Subcutaneous abdominal adipose tissue (tissue), 5 donors: ENCODE results near the gene TAX1BP3.
A peak's percentile ranks its signal among the peaks of the same experiment; 100 is the strongest.
"Not testable (repeated sequence)": the region's sequence is repeated elsewhere in the genome, so short reads cannot be mapped to it uniquely, and the experiment has no call there.

Experiments
- H3K27ac ChIP-seq: one replicate; pipeline ENCODE4 v1.7.0; 2013; ENCODE audit warnings: low read depth, mild to moderate bottlenecking, inconsistent platforms, low read length, moderate library complexity
- H3K27me3 ChIP-seq, 5 donors: one replicate each; pipeline ENCODE4 v1.7.0; 2013; ENCODE audit warnings: low read length in 5 of 5, inconsistent platforms in 1 of 5; ENCODE audit not compliant: control insufficient read depth in 5 of 5, insufficient read depth in 4 of 5
- H3K36me3 ChIP-seq, 5 donors: one replicate each; pipeline ENCODE4 v1.7.0; 2013; ENCODE audit warnings: low read length in 5 of 5; ENCODE audit not compliant: control insufficient read depth in 5 of 5, insufficient read depth in 5 of 5
- H3K4me1 ChIP-seq, 5 donors: one replicate each; pipeline ENCODE4 v1.7.0; 2013; ENCODE audit warnings: low read length in 5 of 5, mild to moderate bottlenecking in 3 of 5, moderate library complexity in 1 of 5; ENCODE audit not compliant: control insufficient read depth in 5 of 5, insufficient read depth in 5 of 5
- H3K4me3 ChIP-seq, 5 donors: one replicate each; pipeline ENCODE4 v1.7.0; 2013; ENCODE audit warnings: low read length in 5 of 5, low read depth in 1 of 5
- H3K9ac ChIP-seq, 5 donors: one replicate each; pipeline ENCODE4 v1.7.0; 2013; ENCODE audit warnings: low read length in 5 of 5, mild to moderate bottlenecking in 4 of 5, moderate library complexity in 3 of 5
- H3K9me3 ChIP-seq, 5 donors: one replicate each; pipeline ENCODE4 v1.7.0; 2013; ENCODE audit warnings: low read length in 5 of 5; ENCODE audit not compliant: control insufficient read depth in 5 of 5
- donor health status: healthy.
- donor health status: healthy.
- donor health status: healthy.
- donor health status: healthy.
- donor health status: healthy.

The TAX1BP3 gene

DNA sequence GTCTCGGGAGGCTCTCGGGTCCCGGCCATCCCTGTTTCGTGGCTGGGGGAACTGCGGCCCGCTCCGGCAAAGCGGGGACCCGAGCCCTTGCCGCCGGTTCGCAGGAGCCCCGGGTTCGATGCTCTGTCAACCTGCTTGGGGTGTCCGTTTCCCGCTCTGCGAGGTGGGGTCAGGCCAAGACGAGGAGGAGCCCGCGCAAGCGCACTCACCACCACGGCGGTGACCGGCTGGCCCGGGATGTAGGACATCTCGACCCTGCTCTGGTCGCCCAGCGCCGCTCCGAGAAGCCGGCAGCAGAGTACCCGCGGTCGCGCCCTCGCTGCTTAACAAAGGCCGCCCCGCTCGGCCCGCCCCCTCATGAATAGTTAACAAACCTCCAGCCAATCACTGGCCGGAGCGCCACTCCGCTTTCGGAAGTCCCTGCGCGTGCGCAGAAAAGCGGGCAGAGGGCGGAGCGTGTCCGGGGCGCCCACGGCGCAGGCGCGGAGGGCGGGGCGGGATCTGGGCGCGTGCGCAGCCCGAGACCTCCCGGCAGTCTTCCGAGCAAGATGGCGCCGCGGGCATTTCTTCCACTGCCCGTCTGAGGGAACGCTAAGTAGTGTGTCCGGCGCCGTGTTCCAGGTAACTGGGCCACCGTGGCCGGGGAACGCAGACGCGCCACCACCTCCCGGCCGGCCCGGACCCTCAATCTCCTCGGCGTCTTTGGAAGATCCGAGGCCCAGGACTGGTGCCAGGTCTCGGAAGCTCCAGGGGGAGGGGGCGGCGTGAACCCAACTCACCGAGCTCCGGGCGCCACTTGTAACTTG lies at the start of gene TAX1BP3, which contains the start of gene EMC6:
Gene TAX1BP3 (minus strand): TSS at position 300 of the 806 bp plus-strand sequence. CDS start 52 bp downstream, at position 248.
Gene EMC6 (plus strand): TSS at position 534 of the 806 bp plus-strand sequence. CDS start 335 bp downstream, outside the sequence.
- Histone ChIP-seq H3K4me1 (peaks cover 2 to 41% (median 36%) of the 10 kb centered on the region in 5 donors), H3K9ac (peak within 1 kb of the TSS; percentile 50 to 98 (median 95)), H3K36me3 (peaks cover 0 to 22% (median 16%) of the 10 kb centered on the region in 5 donors), H3K27me3 (no peaks in the 10 kb centered on the region), H3K9me3 (no peaks in the 10 kb centered on the region), H3K27ac (peak within 1 kb of the TSS; percentile 85), H3K4me3 (peak within 1 kb of the TSS; percentile 78 to 96 (median 93))

DNA sequence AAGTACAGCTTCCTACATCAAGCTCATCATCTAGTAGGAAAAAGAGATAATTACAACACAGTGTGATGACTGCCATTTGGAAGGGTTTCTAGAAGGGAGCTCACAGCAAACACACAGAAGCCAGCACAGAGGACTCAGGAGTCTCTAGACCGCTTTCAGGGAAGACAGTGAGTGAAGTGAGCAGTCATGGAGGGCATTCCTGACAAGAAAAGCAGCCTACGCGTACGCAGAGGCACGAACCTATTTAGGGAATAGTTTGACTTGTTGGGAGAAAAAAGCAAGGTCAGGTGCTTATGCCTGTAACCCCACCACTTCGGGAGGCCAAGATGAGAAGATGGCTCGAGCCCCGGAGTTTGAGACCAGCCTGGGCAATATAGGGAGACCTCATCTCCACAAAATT lies 46.9 kb upstream of the TAX1BP3 start:
- Histone ChIP-seq H3K4me3 (no peak overlapping the region), H3K27me3 (no peaks in the 10 kb centered on the region), H3K4me1 (peaks cover 3 to 14% (median 13%) of the 10 kb centered on the region in 5 donors), H3K9ac (no peak overlapping the region), H3K9me3 (no peaks in the 10 kb centered on the region), H3K27ac (no peak overlapping the region), H3K36me3 (peaks cover 16 to 64% (median 56%) of the 10 kb centered on the region in 5 donors)

DNA sequence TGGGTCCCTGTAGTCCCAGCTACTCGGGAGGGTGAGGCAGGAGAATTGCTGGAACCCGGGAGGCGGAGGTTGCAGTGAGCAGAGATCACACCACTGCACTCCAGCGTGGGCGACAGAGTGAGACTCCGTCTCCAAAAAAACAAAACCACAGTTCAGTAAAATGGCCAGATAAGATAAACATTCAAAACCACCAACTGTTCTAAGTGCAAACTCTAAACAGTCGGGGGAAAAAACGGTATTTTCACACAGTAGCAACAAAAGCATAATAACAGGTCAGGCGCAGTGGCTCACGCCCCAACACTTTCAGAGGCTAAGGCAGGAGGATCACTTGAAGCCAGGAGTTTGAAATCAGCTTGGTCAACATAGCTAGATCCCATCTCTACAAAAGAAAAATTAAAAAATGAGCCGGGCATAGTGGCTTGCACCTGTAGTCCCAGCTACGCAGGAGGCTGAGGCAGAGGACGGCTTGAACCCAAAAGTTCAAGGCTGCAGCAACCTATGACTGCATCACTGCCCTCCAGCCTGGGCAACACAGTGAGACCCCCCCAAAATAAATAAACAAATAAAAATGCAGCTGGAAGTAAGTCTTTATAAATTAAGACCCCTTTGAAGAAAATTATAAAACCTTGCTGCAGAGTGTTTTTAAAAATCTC lies 44.6 kb upstream of the TAX1BP3 start:
- Histone ChIP-seq H3K27me3 (no peaks in the 10 kb centered on the region), H3K4me1 (peaks cover 0 to 6% (median 0%) of the 10 kb centered on the region in 5 donors), H3K36me3 (peaks cover 16 to 52% (median 44%) of the 10 kb centered on the region in 5 donors), H3K27ac (no peak overlapping the region), H3K4me3 (no peak overlapping the region), H3K9ac (no peak overlapping the region), H3K9me3 (no peaks in the 10 kb centered on the region)

DNA sequence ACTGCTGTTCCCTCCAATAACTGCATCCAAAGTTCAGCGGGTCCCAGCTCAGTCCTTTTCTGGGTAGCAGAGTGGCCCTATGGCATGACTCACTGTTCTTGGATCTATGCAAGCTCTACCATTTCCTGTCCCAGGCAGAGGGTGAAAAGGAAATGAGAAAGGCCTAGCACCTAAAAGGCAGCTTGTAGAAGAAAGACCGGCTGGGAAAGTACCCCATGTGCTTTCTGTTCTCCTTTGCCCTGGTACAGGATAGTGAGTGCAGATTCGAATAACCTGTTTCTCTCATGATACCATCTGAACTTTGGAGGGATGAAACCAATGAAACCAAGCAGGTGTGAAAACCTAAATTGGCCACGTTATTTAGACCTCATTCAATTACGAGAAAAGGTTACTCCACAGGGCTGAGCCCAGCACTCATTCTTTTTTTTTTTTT lies 42.6 kb upstream of the TAX1BP3 start:
- peaks cover 11 to 32% (median 25%) of the 10 kb centered on the region in 5 donors for H3K36me3 ChIP-seq
- H3K4me1 ChIP-seq = peaks cover 0 to 6% (median 0%) of the 10 kb centered on the region in 5 donors
- no peak overlapping the region for H3K27ac ChIP-seq
- H3K27me3 ChIP-seq = no peaks in the 10 kb centered on the region
- H3K9me3 ChIP-seq = no peaks in the 10 kb centered on the region
- no peak overlapping the region for H3K9ac ChIP-seq
- H3K4me3 ChIP-seq = no peak overlapping the region

DNA sequence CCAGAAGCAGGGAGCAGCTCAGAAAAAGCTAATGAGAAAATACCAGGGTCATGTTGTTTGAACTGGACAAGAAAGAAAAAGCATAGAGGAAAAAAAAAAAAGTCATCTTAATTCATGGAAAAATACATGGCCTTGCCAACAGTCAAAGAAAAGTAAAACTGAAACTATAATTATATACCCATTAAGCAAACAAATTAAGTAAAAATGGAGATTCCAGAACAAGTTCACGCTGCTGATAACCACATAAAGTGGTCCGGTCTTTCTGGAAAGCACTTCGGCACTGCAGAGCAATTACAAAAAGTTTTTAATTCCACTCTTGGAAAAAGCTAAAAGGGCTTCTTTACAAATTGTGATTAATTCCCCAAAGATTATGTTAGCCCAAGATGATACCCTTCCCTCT lies 40.0 kb upstream of the TAX1BP3 start:
- H3K36me3 ChIP-seq = peaks cover 0 to 15% (median 11%) of the 10 kb centered on the region in 5 donors
- H3K27me3 ChIP-seq = no peaks in the 10 kb centered on the region
- H3K27ac ChIP-seq = no peak overlapping the region
- H3K4me1 ChIP-seq = peaks cover 0 to 6% (median 0%) of the 10 kb centered on the region in 5 donors
- no peak overlapping the region for H3K9ac ChIP-seq
- no peak overlapping the region for H3K4me3 ChIP-seq
- no peaks in the 10 kb centered on the region for H3K9me3 ChIP-seq

- not testable (repeated sequence) for H3K4me1 ChIP-seq, H3K9ac ChIP-seq, H3K27ac ChIP-seq
These were observed 37.3 kb upstream of the TAX1BP3 start for GRCh38 chr17:3705718-3705984.

GRCh38 chr17:3704931-3705717 lies 36.7 kb upstream of the TAX1BP3 start:
- no peaks in the 10 kb centered on the region for H3K27me3 ChIP-seq
- no peak overlapping the region for H3K9ac ChIP-seq
- H3K9me3 ChIP-seq = no peaks in the 10 kb centered on the region
- no peaks in the 10 kb centered on the region for H3K4me1 ChIP-seq
- no peak overlapping the region for H3K27ac ChIP-seq
- H3K4me3 ChIP-seq = no peak overlapping the region
- H3K36me3 ChIP-seq = no peaks in the 10 kb centered on the region

More at GRCh38 chr17:3705718-3705984, 37.3 kb upstream of the TAX1BP3 start:
- not testable (repeated sequence) for H3K9me3 ChIP-seq, H3K4me3 ChIP-seq, H3K36me3 ChIP-seq, H3K27me3 ChIP-seq

- H3K4me1 ChIP-seq, H3K4me3 ChIP-seq, H3K9ac ChIP-seq, H3K36me3 ChIP-seq, H3K27me3 ChIP-seq, H3K27ac ChIP-seq: not testable (repeated sequence)
- peaks cover 0 to 11% (median 9%) of the 10 kb centered on the region in 5 donors for H3K9me3 ChIP-seq
These were observed 33.7 kb upstream of the TAX1BP3 start for GRCh38 chr17:3702041-3702539.

GRCh38 chr17:3699951-3700350 lies 31.6 kb upstream of the TAX1BP3 start:
- Histone ChIP-seq H3K27me3 (peaks cover 11 to 20% (median 14%) of the 10 kb centered on the region in 5 donors), H3K4me1 (peaks cover 0 to 19% (median 13%) of the 10 kb centered on the region in 5 donors), H3K4me3 (no peak overlapping the region), H3K9ac (no peak overlapping the region), H3K27ac (no peak overlapping the region), H3K9me3 (peaks cover 0 to 11% (median 9%) of the 10 kb centered on the region in 5 donors), H3K36me3 (no peaks in the 10 kb centered on the region)
